ENCODE measurements around the gene TM7SF2. TPM values are rescaled to one million over a fixed set of nuclear protein-coding genes. Genes with fewer than 3 reads are reported as not detected.

TM7SF2 gene
- 2.1 and 7.0 TPM in 2 replicates for total RNA-seq (2014; rRNA removed; shearing (Covaris generic))

DNA sequence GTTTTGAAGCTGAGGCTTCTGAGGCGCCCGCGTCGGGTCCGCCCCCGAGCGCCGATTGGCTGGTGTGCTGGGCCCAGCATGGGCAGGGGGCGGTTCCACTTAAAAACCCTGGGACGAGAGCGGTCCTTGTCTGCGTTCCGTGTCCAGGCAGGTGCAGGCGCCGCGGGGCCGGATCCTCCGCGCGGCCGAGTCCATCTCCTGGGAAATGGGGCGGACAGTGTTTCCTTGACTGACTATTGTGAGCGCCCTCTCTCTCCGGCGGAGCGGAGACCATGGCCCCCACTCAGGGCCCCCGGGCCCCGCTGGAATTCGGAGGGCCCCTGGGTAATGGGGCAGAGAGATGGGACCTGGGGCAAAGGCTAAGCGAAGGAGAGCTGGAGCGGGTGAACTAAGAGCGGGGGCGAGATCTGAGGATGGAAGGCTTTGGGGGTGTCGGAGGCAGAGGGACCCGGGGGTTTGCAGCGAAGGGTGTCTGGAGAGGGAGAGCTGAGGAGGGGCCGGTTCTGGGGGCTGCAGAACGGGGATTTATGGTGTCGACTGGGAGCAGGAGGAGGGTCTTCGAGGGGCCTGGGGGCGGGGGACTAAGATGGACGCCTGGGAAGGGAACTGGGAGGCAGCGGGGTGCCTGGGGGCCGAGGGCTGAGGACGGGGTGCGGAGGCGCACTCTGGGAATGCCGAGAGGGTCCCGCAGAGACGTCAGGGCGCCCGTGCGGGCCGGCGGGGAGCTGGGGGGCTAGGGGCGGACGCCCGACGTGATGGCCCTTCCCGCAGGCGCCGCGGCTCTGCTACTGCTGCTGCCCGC, at the start of gene TM7SF2:
Gene TM7SF2 (plus strand): TSS at position 129 of the 802 bp plus-strand sequence. CDS start 144 bp downstream, at position 273.
- DNase-seq (ENCODE audit: low read depth), result no peak

- DNase-seq (ENCODE audit: low read depth), result no peak
Observed at GRCh38 chr11:65063532-65063931, 48.1 kb upstream of the TM7SF2 start.

DNA sequence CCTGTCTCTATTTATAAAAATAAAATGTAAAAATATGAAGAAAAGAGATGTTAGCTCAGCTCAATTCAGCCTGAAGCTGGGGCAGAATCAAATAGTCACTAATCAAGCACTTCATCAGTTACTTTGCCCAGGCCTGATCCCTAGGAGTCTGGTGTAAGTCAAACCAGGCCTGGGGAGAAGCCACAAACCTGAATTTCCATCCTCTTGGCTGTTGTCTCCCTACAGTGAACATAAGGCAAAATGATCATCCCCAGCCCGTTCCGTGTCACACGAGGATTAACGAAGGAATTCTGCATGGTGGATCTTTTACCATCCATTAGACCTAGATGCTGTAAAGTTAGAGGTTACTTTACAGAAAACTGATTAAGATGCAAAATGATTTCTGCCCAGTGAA, 46.8 kb upstream of the TM7SF2 start:
- DNase-seq (ENCODE audit: low read depth), result no peak

DNA sequence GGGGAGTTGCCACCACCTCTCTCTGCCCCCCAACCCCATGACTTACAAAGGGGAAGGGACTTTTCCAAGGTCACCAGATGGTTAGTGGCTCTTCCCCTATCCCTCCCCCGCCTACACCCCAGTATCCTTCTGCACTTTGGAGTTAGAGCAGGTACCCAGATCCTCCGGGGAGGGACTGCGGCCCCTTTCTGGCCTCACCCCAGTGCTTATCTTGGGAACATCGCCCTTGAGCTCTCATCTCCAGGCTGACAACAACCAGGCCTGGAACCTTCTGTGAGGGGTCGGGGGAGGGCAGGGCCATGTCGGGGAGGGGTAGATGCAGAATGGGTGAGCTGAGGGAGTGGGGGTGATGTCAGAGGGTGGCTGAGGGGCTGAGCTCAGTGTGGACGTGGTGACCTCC, 45.8 kb upstream of the TM7SF2 start:
- DNase-seq (ENCODE audit: low read depth), result no peak

DNA sequence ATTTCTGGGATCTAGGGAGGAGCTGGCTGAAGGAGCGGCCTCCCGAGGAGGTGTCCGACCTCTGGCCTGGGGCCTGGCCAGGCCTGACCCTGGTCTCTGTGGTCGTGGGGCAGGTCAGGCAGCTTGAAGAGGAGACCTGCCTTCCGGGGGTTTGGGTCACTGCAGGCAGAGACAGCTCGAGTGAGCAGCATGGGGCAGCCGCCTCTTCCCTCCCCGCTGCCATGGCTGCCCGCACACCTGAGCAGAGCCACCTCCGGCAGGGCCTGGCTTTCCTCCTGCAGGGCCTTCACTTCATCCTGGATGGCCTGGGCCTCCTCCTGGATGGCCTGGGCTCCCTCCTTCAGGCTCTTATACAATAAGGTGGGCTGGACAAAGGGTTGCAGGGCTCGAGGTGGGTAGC, 45.4 kb upstream of the TM7SF2 start:
- DNase-seq (ENCODE audit: low read depth), result no peak

- no peak for DNase-seq (ENCODE audit: low read depth)
Observed at GRCh38 chr11:65066805-65067291, 44.8 kb upstream of the TM7SF2 start.

GRCh38 chr11:65067446-65067845, 44.2 kb upstream of the TM7SF2 start:
- no peak for DNase-seq (ENCODE audit: low read depth)

GRCh38 chr11:65069217-65069616, 42.5 kb upstream of the TM7SF2 start:
- no peak for DNase-seq (ENCODE audit: low read depth)

DNA sequence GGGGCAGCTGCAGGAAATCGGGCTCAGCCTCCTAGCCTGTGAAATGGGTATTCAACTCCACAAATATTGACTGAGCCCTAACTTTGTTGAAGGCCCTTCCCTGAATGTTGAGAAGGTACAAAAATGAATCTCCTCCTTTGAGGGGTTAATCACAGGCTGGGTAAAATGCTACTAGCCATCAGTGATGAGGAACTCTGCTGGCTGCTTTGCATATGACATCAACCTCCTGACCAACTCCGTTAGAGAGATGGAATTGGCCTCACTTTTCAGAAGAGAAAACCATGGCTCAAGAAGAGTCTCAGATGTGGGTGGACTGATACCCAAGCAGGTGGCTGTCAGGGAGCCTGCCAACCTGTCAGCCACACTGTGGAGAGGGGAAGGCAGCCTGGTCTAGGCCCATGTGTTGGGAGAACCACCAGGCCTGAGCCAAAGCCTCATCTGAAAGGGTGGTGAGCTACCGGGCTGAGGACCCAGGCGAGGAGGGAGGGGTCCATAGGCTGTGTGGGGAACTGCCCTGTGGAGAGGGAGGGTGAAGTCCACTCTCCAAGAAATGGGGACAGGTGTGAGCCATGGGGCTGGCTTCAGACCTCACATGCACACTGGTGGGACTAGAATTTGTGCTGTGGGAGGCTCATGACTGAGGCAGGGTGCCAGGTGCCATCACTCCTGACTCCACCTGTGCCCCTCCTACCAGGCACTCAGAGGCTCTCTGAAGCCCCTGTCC, 39.6 kb upstream of the TM7SF2 start:
- no peak for DNase-seq (ENCODE audit: low read depth)

- DNase-seq (ENCODE audit: low read depth), result no peak
Observed at GRCh38 chr11:65072631-65072966, 39.1 kb upstream of the TM7SF2 start.

DNA sequence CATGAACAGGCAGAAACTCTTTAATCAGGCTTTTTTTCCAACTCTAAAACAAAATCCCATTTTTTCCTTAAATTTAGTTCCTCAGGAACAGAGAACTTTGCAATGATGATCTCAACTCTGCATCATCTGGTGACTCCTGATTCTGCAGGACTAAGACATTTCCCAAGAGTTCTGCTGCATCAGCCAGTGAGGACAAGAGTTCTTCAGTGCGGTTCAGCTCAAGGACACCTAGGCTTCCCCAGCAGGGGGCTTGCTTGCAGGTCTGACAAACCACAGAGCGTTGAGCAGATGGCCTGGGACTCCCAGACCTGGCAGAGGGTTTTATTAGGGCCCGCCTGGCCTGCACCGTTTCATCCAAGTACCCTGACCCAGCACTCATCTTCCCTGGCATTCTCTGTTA, 34.2 kb upstream of the TM7SF2 start:
- DNase-seq (ENCODE audit: low read depth), result peak; percentile 29

- peak; percentile 47 for DNase-seq (ENCODE audit: low read depth)
Observed at GRCh38 chr11:65078151-65078550, 33.5 kb upstream of the TM7SF2 start.

GRCh38 chr11:65078786-65079342, 32.8 kb upstream of the TM7SF2 start:
- no peak for DNase-seq (ENCODE audit: low read depth)

DNA sequence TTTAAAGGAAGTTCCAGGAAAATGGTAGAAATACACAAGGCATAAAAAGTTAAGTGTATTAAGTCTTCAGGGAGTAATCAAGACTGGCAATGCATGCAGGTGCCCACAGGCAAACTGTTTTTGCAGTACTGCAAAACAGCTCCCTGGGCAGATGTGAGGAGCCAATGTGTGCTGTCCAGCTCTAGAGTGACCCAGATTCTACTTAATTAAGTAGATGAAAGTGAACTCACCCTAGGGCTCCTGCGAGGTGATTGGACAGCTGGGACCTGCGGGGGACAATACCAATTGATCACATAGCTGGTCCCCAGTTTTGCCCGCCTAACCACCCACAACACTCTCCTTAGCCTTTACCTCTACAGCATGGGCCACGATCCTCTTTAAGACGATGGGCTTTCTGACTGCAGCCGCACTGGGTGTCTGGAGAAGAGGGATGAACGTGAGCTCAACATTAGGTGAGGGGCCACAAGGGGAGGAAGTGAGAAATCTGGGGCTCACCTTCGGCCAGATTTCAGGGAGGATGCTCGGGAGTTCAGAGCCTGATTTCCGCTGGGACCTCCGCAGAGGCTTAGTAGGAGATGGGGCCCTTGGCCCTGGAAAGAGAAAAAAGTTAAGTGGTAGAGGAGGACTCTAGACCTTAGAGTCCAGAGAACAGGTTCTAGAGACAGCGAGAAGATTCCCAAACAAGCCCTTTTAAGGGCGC, 28.4 kb upstream of the TM7SF2 start:
- DNase-seq (ENCODE audit: low read depth), result peak; percentile 15

DNA sequence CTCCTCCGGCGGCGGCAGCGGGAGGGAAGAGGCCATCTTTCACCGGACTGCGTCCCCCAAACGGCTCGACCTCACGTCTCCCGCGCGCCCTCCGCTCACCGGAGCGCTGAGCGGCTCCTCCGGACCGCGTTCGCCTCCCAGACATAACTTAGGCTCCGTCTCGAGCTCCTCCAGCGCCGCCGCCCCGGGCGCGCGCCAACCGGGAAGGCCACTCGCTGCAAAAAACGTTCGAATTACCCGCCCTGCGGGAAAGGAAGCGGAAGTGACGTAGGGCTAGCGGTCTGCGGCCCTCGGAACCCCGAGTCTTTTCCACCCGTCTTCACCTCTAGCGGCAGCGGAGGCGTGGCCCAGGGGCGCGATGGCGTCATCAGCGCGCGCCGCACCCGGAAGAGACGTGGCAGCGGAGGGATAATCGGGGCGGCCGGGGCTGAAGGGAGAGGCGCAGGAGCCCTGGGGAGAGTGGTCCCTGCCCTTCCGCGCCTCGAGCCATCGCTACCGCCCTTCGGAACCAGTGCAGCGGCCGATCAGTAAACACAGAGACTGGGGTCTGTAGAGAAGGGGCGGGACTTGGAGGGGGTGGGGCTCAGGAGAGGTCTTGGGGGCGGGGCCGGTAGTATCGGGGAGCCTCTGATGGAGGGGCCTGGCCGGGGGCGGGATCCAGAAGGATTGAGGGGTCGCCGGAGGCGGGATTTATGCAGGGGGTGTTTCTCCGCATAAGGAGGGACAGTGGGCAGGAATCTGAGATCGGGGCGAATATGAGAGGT, 27.7 kb upstream of the TM7SF2 start, which contains the start of the genes CDCA5 and ZFPL1:
Gene CDCA5 (minus strand): TSS at position 207 of the 764 bp plus-strand sequence. CDS start 62 bp downstream, at position 145.
Gene ZFPL1 (plus strand): TSS at position 389 of the 764 bp plus-strand sequence. CDS start 477 bp downstream, outside the sequence.
- DNase-seq (ENCODE audit: low read depth), result peak; percentile 94

- no peak for DNase-seq (ENCODE audit: low read depth)
Observed at GRCh38 chr11:65084598-65085375, 26.9 kb upstream of the TM7SF2 start.

GRCh38 chr11:65085446-65085845, 26.2 kb upstream of the TM7SF2 start:
- no peak for DNase-seq (ENCODE audit: low read depth)

DNA sequence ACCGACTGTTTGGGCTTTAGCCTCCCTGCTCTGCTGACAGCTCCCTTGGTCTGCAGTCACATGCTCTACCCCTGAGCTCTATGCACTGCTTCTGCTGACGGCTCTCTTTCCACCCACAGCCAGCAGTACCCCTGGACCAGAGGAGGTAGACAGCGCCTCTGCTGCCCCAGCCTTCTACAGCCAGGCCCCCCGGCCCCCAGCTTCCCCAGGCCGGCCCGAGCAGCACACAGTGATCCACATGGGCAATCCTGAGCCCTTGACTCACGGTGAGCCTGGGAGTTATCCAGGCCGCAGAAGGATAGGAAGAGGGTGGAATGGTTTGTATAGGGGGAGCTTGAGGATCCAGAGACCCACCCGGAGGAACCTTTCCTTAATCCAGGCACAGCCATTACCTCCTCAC, 24.9 kb upstream of the TM7SF2 start:
- no peak for DNase-seq (ENCODE audit: low read depth)

- DNase-seq (ENCODE audit: low read depth), result no peak
Observed at GRCh38 chr11:65087216-65087615, 24.5 kb upstream of the TM7SF2 start.

DNA sequence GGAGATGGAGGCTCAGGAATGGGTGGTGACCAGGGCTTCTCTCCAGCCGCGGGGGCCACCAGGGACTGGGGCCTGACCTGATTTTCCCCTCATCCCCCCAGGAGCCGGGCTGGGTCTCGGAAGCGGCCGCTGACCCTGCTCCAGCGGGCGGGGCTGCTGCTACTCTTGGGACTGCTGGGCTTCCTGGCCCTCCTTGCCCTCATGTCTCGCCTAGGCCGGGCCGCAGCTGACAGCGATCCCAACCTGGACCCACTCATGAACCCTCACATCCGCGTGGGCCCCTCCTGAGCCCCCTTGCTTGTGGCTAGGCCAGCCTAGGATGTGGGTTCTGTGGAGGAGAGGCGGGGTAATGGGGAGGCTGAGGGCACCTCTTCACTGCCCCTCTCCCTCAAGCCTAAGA, 23.8 kb upstream of the TM7SF2 start:
- DNase-seq (ENCODE audit: low read depth), result no peak

Data from M059J (cell line).